Esophagus mucosa (tissue), 1 donor: Measurements from ENCODE around the gene LRIT2. TPM values are rescaled to one million over a fixed set of nuclear protein-coding genes. Genes with fewer than 3 reads are reported as not detected.

Source experiments
- ATAC-seq: fragments of 200-7000 bp; cut with Tn5 transposase; one replicate; pipeline ENCODE4 v1.9.1; 2020
- total RNA-seq: library from RNA; stranded (reverse); gene quantifications from one replicate; pipeline ENCODE4 v1.2.4, GENCODE V29; 2023
- donor health status: DM: yes; HTN: yes; CAD: no.

Gene LRIT2
- total RNA-seq, 1 donor from 2014 or later, result not detected

DNA sequence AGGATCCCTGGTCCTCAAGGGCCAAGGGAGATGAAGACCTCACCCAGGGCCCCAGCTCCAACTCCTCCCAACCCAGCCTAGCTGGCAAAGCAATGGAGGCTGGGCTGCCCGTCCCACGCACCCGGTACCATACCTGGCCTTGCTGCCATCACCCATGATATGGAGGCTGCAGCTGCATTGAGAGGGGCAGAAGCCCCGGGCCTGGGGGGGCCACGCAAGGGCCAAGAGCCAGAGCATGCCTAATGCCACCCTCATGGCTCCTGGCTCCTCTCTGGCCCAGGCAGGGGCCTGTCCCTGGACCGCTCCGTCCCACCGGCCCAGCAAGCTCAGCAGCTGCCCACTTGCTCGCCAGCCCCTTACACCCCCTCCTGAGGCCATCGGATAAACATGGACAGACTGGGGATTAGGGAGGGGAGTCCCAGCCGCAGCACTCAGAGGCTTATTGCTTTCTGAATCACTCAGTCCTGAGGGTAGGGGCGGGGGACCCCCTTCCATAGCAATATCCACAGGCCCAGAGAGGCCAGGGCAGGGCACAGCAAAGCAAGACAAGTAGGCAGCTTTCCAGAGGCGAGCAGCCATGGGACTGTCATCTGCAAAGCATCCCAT lies 15.9 kb upstream of the LRIT2 start, which contains the start of gene LRIT1:
TSS of gene LRIT1 (minus strand) at position 362 of the 606 bp plus-strand sequence. CDS start at position 255, 107 bp downstream.
- no peak for ATAC-seq

DNA sequence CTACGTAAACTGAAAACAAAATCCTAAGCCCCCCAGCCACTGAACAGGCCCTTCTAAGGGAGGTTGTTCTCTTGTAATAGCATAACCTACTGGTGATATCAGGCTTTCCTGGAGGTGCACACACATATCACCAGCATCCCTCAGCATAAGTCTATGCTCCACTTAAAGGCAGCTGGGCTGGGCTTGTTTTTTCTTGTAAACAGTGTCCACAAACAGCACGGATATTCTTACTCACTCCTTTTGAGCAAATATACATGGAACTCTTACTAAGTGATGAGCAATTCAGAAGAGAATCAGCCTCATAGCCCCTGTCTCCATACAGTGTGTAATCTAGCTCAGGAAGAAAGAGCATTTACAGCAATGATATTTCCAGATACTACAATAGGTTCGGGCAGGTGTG lies 13.6 kb upstream of the LRIT2 start:
- no peak for ATAC-seq

DNA sequence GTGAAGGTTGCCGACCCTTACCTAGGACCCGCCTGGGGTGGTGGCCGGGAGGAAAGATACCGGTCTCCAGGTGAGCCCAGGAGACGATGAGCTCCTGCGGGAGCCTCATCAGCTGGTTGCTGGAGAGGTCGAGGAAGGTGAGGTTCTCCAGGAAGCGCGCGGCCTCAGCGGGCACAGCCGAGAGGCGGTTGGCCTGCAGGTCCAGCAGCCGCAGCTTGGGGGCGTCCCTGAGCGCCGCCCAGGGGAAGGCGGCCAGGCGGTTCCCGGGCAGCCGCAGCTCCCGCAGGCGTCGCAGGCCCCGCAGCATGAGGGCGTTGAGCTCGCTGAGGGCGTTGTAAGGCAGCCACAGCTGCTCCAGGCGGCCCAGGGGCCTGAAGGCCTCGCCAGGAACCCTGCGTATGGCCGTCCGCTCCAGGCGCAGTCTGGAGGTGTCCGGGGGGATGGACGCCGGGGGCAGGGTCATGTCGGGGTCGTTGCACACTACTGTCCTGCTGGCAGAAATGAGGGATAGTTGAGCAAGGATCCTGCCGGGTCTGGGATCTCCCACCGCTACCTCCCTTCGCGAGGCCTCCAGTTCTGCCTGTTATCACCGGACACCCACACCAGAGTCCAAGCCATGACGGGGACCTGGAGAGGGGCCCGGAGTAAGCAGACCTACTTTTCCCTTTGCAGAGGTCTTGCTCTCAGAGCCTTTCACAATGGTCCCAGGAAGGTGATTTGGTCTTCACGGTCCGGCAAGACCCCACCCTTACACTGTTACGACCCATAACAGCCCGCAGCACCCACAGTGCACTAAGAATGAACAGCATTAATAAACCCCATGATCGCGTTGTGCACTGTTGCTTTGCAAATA lies 12.1 kb upstream of the LRIT2 start:
- peak; percentile 13 for ATAC-seq

GRCh38 chr10:84236807-84237198 lies 11.5 kb upstream of the LRIT2 start:
- no peak for ATAC-seq

- no peak for ATAC-seq
These were observed 9.8 kb upstream of the LRIT2 start for GRCh38 chr10:84235096-84235495.

DNA sequence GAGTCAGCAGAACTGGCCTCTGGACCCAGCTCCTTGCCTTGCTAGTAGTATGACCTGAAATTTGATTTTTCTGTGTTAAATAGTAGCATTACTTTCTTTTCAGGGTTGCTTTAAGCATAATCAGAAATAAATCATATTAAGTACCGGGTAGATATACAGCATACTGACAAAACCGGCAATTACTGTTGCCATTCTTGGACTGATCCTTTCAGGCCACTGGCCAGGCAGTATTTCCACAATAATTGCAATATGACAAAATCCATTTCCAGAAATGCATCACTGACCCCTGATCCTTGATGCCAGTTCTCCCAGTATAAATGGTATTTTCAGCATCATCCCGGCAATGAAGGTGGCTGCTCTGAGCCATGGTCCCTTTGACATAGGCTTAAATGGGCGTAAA lies 9.1 kb upstream of the LRIT2 start:
- ATAC-seq, result no peak

DNA sequence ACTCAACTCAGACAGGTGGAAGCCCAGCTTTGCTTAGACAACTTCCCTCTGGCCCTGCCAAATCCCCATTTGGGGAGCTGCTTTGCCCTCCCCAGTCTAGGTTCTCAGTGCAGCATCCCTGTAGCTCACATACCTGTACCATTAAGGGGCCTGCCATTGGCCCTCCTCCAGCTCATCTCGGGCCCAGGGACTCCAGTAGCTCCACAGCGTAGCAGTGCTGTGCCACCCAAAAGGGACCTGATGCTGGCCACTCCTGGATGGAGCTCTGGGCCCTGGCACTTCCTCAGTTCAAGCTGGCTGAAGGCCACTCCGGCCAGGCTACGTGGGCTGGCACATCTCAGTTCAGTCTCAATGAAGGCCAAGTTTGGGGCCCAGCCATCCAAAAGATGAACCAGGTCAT lies 8.6 kb upstream of the LRIT2 start:
- no peak for ATAC-seq

DNA sequence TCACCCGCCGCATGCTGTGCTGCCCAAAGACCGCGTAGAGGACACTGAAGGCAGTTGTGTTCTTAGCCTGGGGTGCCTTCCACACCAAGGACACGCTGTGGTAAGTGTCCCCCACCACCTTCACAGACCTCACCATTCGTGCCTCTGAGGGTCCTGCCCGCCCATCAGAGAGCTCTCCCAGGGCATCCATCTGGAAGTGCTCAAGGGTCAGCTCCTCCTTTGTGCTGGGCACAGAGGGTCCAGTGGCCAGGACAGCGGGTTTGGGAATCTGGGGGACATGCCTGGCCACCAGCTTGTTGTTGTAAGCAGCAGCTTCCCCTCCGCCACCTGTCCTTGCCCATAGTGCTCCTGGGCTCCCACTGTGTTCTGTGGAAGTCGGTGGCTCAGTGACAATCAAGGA lies 7.0 kb upstream of the LRIT2 start:
- ATAC-seq, result no peak

GRCh38 chr10:84230359-84230758 lies 5.0 kb upstream of the LRIT2 start:
- ATAC-seq, result no peak

- no peak for ATAC-seq
These were observed 2.5 kb upstream of the LRIT2 start for GRCh38 chr10:84227810-84228209.

DNA sequence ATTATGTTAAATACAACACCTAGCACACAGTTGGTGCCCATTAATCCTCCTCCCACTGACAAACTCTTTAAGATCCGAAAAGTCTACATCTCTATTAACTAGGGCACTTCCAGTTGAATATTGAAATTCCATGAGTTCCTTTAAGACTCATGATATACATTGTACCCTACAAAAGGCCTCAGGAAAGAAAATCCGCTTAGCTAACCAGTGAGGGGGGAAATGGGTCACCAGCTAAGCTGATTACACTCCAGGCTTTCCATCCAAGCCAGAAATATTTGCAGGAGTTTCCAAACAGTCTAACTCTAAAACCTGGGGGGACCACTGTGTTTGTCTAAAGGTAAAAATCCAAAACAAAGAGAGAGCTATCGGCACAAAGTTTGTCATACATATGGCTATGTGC lies 1.3 kb upstream of the LRIT2 start:
- no peak for ATAC-seq

DNA sequence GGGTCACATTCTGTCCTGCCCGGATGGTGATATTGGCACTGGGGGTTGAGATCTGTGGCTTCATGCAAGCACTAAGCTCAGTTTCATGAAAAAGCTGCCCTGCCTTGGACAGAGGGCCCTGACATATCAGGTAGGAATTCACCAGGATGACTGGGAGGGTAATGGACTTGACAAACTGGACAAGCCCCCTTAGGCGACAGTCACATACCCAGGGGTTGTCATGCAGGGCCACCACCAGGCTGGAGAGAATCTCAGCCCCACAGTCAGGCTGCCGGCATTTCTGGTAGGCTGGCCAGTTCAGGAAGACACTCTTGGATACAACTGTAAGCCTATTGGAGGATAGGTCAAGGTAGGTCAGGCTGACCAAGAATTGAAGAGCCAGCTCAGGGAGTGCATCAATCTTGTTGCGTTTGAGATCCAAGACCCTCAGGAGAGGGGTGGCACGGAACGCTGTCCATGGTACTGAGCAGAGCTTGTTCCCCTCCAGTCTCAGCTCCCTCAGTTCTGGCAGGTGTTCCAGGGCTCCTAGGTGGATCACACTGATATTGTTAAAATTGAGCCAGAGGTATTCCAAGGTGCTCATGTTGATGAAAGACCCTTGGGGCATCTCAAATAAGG lies 824 bp downstream of the LRIT2 start:
- ATAC-seq, result no peak

GRCh38 chr10:84221916-84222315 lies 3.4 kb downstream of the LRIT2 start:
- no peak for ATAC-seq

GRCh38 chr10:84217746-84218145 lies 7.6 kb downstream of the LRIT2 start:
- ATAC-seq, result no peak

- ATAC-seq, result no peak
These were observed 8.5 kb downstream of the LRIT2 start for GRCh38 chr10:84216834-84217233.

- ATAC-seq, result peak; percentile 73
These were observed 10.6 kb downstream of the LRIT2 start for GRCh38 chr10:84214612-84215235.

DNA sequence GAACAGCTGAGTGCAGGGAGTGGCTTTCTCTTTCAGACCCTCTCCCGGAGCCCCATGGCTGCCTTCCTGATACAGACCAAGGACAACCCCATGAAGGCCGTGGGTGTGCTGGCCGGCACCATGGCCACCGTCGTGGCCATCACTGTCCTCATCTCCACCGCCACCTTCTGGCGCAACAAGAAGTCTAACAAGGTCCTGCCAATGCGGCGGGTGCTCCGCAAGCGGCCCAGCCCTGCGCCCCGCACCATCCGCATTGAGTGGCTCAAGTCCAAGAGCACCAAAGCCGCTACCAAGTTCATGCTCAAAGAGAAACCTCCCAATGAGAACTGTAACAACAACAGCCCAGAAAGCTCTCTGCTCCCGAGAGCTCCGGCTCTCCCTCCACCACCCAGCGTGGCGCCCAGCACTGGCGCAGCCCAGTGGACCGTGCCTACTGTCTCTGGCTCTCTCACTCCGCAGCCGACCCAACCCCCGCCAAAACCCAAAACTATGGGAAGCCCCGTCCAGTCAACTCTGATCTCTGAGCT lies 11.2 kb downstream of the LRIT2 start:
- ATAC-seq, result no peak

DNA sequence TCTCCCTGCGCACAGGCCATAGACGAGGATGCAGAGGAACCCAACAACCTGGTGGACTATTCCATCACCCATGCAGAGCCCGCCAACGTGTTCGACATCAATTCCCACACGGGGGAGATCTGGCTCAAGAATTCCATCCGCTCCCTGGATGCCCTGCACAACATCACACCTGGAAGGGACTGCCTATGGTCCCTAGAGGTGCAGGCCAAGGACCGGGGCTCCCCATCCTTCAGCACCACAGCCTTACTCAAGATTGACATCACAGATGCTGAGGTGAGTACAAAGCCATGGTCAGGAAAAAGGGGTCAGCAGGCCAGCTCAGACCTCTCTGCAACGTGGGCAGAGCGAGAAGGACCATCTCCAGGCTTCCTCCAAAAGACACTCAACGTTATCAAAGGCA lies 12.3 kb downstream of the LRIT2 start:
- ATAC-seq, result no peak

DNA sequence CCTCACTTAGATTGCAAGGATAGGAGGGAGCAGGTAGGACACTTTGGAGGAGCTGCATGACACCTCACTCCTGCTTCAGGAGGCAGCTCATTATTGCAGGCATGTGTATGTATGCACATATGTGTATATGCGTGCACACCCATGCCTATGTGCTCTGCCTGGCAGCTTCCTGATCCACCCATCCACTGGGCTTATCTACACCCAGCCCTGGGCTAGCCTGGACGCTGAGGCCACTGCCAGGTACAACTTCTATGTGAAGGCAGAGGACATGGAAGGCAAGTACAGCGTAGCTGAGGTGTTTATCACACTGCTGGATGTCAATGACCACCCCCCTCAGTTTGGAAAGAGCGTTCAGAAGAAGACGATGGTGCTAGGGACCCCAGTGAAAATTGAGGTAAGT lies 13.3 kb downstream of the LRIT2 start:
- ATAC-seq, result no peak

DNA sequence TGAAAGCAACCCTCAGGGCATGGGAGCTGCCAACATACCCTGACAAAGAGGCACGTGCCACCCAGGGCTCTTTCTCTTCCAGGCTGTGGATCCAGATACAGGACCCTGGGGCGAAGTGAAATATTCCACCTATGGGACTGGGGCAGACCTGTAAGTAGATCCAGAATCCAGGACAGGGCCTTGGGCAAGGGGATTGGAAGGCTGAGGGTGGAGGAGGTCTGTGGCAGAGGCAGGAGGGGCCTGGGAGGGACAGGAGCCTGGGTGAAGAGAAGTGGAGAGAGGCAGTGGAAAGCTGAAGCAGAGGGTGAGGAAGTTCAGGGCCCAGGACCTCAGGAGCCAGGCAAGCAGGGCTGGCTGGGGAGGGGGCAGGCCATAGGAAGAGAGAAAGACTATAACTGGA lies 13.8 kb downstream of the LRIT2 start:
- ATAC-seq, result no peak

GRCh38 chr10:84208023-84208422 lies 17.3 kb downstream of the LRIT2 start:
- no peak for ATAC-seq

DNA sequence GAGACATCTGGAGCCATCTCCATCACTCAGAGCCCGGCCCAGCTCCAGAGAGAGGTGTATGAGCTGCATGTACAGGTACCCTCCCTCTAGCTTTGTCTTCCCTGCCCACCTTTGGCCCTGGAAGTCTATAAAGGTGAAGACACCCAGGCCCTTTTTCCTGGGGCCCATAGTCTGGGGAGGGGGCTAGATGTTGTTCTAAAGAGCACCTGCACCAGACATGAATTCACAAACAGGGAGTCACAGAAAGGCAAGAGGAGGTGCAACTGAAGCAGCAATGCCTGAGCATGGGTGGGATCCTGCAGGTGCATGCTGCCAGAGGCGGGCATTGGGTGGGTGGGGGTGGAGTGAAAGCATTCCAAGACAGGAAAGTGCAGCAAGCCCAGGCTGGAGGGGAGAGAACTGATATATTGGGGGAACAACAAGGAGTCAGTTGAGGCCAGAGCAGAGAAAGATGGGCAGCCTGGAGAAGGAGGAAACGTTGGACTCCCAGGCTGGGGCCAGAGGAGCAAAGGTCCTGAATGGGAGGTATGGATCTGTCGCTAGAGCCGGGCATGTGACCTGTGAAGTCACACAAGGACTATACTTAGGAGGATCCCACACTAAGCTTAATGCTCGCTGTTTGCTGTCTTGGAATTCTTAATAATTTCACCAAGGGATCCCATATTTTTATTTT lies 19.4 kb downstream of the LRIT2 start:
- ATAC-seq, result no peak
